ENCODE data around the gene FAT1. TPM values are rescaled to one million over a fixed set of nuclear protein-coding genes. Genes with fewer than 3 reads are reported as not detected.
A peak's percentile ranks its signal among the peaks of the same experiment; 100 is the strongest.

The FAT1 gene
- total RNA-seq, 1 experiment from 2014 or later: 172 TPM

DNA sequence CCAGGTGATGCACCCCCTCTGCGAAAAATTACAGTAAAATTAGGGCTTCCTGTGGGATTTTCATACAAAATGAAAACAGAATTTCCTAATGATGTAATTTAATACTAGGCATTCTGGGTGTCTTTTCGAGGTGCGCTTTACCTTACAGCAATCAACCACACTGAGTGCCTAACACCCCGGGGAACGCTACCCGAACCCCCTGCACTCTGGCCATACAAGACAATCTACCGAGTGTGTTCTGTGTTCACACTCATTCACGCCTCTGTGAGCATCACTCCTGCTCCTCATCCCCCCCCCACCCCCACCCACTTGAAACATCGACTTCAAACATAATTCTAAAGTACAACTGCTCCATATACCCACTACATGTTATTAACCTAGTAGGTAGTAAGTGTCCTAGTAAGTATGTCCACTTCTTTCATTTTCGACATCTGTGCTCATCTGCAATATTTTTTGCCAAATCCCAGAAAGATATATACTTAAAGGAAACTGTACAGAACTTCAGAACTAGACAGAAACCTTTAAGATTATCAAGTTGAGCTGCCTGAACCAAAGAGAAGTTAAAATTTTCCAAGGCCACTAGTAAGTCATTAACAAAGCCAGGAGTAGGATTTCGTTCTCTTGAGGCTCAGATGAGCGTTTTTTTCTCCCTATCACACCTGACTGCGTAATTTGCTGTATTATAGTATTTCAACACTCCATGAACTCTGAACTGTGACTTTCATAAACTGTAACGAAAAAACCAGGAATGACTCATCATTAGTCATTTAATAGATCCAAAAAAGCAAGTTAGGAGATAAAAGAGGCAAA lies 80.0 kb downstream of the FAT1 start:
- H3K27me3 Mint-ChIP-seq (ENCODE audit: low read depth): no peaks in the 10 kb centered on the region
- H3K9me3 Mint-ChIP-seq: peaks cover 4% of the 10 kb centered on the region
- ChIA-PET POLR2A (no interaction called here), CTCF (no interaction called here)
- H3K4me3 Mint-ChIP-seq: no peak overlapping the region
- DNase-seq (ENCODE audit: low spot score) (no peak), ATAC-seq (no peak; the same call in 1 of the 2 replicates)
- peaks cover 7% of the 10 kb centered on the region for H3K36me3 Mint-ChIP-seq
- peaks cover 41% of the 10 kb centered on the region for H3K4me1 Mint-ChIP-seq
- H3K27ac Mint-ChIP-seq: peak overlapping the region; percentile 78; the same call in 1 of the 2 replicates
- TF ChIP-seq, protein P1, sequence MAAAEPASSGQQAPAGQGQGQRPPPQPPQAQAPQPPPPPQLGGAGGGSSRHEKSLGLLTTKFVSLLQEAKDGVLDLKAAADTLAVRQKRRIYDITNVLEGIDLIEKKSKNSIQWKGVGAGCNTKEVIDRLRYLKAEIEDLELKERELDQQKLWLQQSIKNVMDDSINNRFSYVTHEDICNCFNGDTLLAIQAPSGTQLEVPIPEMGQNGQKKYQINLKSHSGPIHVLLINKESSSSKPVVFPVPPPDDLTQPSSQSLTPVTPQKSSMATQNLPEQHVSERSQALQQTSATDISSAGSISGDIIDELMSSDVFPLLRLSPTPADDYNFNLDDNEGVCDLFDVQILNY (CRISPR knock-in tag; IDR thresholded peaks at IDR 0.05): no peak
- TF ChIP-seq TEAD4 (CRISPR knock-in tag; IDR thresholded peaks at IDR 0.05) (no peak), GABPB1 (CRISPR knock-in tag; IDR thresholded peaks at IDR 0.05) (no peak)
- TF ChIP-seq, protein P2, sequence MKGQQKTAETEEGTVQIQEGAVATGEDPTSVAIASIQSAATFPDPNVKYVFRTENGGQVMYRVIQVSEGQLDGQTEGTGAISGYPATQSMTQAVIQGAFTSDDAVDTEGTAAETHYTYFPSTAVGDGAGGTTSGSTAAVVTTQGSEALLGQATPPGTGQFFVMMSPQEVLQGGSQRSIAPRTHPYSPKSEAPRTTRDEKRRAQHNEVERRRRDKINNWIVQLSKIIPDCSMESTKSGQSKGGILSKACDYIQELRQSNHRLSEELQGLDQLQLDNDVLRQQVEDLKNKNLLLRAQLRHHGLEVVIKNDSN (CRISPR knock-in tag; IDR thresholded peaks at IDR 0.05): no peak
- TF ChIP-seq, protein P3, sequence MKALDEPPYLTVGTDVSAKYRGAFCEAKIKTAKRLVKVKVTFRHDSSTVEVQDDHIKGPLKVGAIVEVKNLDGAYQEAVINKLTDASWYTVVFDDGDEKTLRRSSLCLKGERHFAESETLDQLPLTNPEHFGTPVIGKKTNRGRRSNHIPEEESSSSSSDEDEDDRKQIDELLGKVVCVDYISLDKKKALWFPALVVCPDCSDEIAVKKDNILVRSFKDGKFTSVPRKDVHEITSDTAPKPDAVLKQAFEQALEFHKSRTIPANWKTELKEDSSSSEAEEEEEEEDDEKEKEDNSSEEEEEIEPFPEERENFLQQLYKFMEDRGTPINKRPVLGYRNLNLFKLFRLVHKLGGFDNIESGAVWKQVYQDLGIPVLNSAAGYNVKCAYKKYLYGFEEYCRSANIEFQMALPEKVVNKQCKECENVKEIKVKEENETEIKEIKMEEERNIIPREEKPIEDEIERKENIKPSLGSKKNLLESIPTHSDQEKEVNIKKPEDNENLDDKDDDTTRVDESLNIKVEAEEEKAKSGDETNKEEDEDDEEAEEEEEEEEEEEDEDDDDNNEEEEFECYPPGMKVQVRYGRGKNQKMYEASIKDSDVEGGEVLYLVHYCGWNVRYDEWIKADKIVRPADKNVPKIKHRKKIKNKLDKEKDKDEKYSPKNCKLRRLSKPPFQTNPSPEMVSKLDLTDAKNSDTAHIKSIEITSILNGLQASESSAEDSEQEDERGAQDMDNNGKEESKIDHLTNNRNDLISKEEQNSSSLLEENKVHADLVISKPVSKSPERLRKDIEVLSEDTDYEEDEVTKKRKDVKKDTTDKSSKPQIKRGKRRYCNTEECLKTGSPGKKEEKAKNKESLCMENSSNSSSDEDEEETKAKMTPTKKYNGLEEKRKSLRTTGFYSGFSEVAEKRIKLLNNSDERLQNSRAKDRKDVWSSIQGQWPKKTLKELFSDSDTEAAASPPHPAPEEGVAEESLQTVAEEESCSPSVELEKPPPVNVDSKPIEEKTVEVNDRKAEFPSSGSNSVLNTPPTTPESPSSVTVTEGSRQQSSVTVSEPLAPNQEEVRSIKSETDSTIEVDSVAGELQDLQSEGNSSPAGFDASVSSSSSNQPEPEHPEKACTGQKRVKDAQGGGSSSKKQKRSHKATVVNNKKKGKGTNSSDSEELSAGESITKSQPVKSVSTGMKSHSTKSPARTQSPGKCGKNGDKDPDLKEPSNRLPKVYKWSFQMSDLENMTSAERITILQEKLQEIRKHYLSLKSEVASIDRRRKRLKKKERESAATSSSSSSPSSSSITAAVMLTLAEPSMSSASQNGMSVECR (CRISPR knock-in tag; IDR thresholded peaks at IDR 0.05; ENCODE audit: borderline replicate concordance): no peak

DNA sequence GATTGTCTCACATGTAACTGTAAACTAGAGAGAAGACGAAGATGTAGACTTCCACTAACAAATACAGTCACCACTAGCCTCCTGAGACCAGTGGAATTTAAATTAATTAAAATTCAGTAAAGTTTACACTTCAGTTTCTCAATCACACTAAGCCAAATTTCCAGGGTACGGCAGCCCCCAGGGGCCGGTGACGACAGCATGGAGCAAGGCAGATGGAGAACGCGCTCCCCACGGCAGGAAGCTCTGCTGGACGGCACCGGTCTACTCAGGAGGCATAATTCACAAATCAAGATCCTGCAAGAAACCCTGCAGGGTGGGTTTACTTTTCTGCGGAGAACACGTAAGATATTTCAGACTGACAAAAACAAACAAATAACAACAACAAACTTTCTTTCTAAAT lies 80.7 kb downstream of the FAT1 start:
- ATAC-seq: no peak; the same call in 1 of the 2 replicates
- no peak for DNase-seq (ENCODE audit: low spot score)
- Mint-ChIP-seq H3K27ac (peak overlapping the region; percentile 79), H3K9me3 (peaks cover 4% of the 10 kb centered on the region), H3K4me1 (peaks cover 41% of the 10 kb centered on the region), H3K4me3 (no peak overlapping the region), H3K36me3 (peaks cover 7% of the 10 kb centered on the region), H3K27me3 (ENCODE audit: low read depth) (no peaks in the 10 kb centered on the region)
- CTCF ChIA-PET: no interaction called here
- TF ChIP-seq, protein P4, sequence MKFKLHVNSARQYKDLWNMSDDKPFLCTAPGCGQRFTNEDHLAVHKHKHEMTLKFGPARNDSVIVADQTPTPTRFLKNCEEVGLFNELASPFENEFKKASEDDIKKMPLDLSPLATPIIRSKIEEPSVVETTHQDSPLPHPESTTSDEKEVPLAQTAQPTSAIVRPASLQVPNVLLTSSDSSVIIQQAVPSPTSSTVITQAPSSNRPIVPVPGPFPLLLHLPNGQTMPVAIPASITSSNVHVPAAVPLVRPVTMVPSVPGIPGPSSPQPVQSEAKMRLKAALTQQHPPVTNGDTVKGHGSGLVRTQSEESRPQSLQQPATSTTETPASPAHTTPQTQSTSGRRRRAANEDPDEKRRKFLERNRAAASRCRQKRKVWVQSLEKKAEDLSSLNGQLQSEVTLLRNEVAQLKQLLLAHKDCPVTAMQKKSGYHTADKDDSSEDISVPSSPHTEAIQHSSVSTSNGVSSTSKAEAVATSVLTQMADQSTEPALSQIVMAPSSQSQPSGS (CRISPR knock-in tag; IDR thresholded peaks at IDR 0.05; ENCODE audit: borderline replicate concordance, low read depth): no peak
- TF ChIP-seq, protein P2 (CRISPR knock-in tag; IDR thresholded peaks at IDR 0.05): no peak
- no peak for TF ChIP-seq TCF7 (CRISPR knock-in tag; IDR thresholded peaks at IDR 0.05; ENCODE audit: low read depth)
- TF ChIP-seq, protein P5, sequence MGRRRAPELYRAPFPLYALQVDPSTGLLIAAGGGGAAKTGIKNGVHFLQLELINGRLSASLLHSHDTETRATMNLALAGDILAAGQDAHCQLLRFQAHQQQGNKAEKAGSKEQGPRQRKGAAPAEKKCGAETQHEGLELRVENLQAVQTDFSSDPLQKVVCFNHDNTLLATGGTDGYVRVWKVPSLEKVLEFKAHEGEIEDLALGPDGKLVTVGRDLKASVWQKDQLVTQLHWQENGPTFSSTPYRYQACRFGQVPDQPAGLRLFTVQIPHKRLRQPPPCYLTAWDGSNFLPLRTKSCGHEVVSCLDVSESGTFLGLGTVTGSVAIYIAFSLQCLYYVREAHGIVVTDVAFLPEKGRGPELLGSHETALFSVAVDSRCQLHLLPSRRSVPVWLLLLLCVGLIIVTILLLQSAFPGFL (CRISPR knock-in tag; IDR thresholded peaks at IDR 0.05; ENCODE audit: borderline replicate concordance): no peak
- POLR2A ChIA-PET: no interaction called here

DNA sequence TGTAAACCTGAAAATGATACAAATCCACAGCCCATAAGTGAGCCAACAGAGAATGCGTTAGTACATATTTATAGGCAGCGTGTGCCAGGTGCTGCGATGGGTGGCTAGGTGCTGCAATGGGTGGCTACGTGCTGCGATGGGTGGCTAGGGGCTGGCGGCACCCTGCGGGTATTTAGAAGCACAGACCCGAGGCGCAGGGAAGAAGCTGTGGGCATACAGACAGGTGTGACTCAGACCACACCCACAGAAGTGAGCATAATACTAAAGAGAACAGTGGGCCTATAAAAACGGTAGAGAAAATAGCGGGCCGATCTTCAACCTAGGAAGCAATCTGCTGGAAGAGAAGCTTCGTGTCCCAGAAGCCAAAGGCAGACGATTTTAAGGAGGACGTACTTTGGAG lies 81.1 kb downstream of the FAT1 start:
- POLR2A ChIA-PET: no interaction called here
- DNase-seq (ENCODE audit: low spot score) (no peak), ATAC-seq (no peak)
- H3K4me1 Mint-ChIP-seq: peaks cover 36% of the 10 kb centered on the region
- H3K36me3 Mint-ChIP-seq: peaks cover 7% of the 10 kb centered on the region
- H3K27ac Mint-ChIP-seq: peak overlapping the region; percentile 79
- CTCF ChIA-PET: no interaction called here
- H3K4me3 Mint-ChIP-seq: no peak overlapping the region
- H3K27me3 Mint-ChIP-seq (ENCODE audit: low read depth): no peaks in the 10 kb centered on the region
- H3K9me3 Mint-ChIP-seq: peaks cover 4% of the 10 kb centered on the region
- TF ChIP-seq ZNF396 (CRISPR knock-in tag; IDR thresholded peaks at IDR 0.05; ENCODE audit: borderline replicate concordance) (no peak), JAZF1 (CRISPR knock-in tag; IDR thresholded peaks at IDR 0.05) (no peak), PRRX2 (CRISPR knock-in tag; IDR thresholded peaks at IDR 0.05) (no peak), NFE2L1 (CRISPR knock-in tag; IDR thresholded peaks at IDR 0.05) (no peak), SOX15 (CRISPR knock-in tag; IDR thresholded peaks at IDR 0.05) (no peak)
- TF ChIP-seq, protein P6, sequence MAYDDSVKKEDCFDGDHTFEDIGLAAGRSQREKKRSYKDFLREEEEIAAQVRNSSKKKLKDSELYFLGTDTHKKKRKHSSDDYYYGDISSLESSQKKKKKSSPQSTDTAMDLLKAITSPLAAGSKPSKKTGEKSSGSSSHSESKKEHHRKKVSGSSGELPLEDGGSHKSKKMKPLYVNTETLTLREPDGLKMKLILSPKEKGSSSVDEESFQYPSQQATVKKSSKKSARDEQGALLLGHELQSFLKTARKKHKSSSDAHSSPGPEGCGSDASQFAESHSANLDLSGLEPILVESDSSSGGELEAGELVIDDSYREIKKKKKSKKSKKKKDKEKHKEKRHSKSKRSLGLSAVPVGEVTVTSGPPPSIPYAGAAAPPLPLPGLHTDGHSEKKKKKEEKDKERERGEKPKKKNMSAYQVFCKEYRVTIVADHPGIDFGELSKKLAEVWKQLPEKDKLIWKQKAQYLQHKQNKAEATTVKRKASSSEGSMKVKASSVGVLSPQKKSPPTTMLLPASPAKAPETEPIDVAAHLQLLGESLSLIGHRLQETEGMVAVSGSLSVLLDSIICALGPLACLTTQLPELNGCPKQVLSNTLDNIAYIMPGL (CRISPR knock-in tag; IDR thresholded peaks at IDR 0.05): no peak
- TF ChIP-seq, protein P7, sequence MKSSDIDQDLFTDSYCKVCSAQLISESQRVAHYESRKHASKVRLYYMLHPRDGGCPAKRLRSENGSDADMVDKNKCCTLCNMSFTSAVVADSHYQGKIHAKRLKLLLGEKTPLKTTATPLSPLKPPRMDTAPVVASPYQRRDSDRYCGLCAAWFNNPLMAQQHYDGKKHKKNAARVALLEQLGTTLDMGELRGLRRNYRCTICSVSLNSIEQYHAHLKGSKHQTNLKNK (CRISPR knock-in tag; IDR thresholded peaks at IDR 0.05): no peak
- TF ChIP-seq, protein P8, sequence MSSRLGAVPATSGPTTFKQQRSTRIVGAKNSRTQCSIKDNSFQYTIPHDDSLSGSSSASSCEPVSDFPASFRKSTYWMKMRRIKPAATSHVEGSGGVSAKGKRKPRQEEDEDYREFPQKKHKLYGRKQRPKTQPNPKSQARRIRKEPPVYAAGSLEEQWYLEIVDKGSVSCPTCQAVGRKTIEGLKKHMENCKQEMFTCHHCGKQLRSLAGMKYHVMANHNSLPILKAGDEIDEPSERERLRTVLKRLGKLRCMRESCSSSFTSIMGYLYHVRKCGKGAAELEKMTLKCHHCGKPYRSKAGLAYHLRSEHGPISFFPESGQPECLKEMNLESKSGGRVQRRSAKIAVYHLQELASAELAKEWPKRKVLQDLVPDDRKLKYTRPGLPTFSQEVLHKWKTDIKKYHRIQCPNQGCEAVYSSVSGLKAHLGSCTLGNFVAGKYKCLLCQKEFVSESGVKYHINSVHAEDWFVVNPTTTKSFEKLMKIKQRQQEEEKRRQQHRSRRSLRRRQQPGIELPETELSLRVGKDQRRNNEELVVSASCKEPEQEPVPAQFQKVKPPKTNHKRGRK (CRISPR knock-in tag; IDR thresholded peaks at IDR 0.05; ENCODE audit: borderline replicate concordance): no peak

Data from WTC11 (cell line).